Measurements from ENCODE around the gene BBS7. TPM values are rescaled to one million over a fixed set of nuclear protein-coding genes. Genes with fewer than 3 reads are reported as not detected.

The BBS7 gene
- total and polyA plus RNA-seq, 10 of the 15 experiments (the other 5 are each of a cell fraction or from before 2014, with no cell fraction given), result 5.2 to 15.2 (median 9.0) TPM

- no peak for TF ChIP-seq USF1 (IDR thresholded peaks at IDR 0.05; ENCODE audit: borderline replicate concordance, extremely low read length, insufficient read depth, low read depth, low read length)
- TF ChIP-seq CBX5 (IDR thresholded peaks at IDR 0.05; ENCODE audit: low read depth), result no peak
- no peak for TF ChIP-seq NR2C1 (IDR thresholded peaks at IDR 0.05)
- no peak for TF ChIP-seq WRNIP1 (IDR thresholded peaks at IDR 0.05; ENCODE audit: borderline replicate concordance, low read depth, low read length)
- TF ChIP-seq, protein P1, sequence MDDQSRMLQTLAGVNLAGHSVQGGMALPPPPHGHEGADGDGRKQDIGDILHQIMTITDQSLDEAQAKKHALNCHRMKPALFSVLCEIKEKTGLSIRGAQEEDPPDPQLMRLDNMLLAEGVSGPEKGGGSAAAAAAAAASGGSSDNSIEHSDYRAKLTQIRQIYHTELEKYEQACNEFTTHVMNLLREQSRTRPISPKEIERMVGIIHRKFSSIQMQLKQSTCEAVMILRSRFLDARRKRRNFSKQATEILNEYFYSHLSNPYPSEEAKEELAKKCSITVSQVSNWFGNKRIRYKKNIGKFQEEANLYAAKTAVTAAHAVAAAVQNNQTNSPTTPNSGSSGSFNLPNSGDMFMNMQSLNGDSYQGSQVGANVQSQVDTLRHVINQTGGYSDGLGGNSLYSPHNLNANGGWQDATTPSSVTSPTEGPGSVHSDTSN (IDR thresholded peaks at IDR 0.05; ENCODE audit: insufficient replicate concordance, low read depth, low read length), result no peak
- no peak for TF ChIP-seq PAX8 (IDR thresholded peaks at IDR 0.05)
- TF ChIP-seq SMAD5 (IDR thresholded peaks at IDR 0.05; ENCODE audit: low read depth), result no peak
- TF ChIP-seq EZH2 (IDR thresholded peaks at IDR 0.05; ENCODE audit: borderline replicate concordance, control insufficient read depth, low read depth, low read length), result no peak
- no peak for TF ChIP-seq RELA (IDR thresholded peaks at IDR 0.05; ENCODE audit: borderline replicate concordance, partially characterized antibody)
- TF ChIP-seq RUNX3 (IDR thresholded peaks at IDR 0.05; ENCODE audit: low read length), result peak; percentile 64
- no peak for TF ChIP-seq HDGF (IDR thresholded peaks at IDR 0.05)
- TF ChIP-seq MEF2B (IDR thresholded peaks at IDR 0.05; ENCODE audit: partially characterized antibody, poor library complexity, severe bottlenecking), result no peak
- TF ChIP-seq SRF (IDR thresholded peaks at IDR 0.05; ENCODE audit: low read depth in 2 of 2, low read length in 2 of 2), result no peak
- TF ChIP-seq ASH2L (IDR thresholded peaks at IDR 0.05; ENCODE audit: borderline replicate concordance, low read depth), result no peak
- no peak for TF ChIP-seq SUZ12 (IDR thresholded peaks at IDR 0.05; ENCODE audit: unreplicated experiment)
- TF ChIP-seq, protein P2, sequence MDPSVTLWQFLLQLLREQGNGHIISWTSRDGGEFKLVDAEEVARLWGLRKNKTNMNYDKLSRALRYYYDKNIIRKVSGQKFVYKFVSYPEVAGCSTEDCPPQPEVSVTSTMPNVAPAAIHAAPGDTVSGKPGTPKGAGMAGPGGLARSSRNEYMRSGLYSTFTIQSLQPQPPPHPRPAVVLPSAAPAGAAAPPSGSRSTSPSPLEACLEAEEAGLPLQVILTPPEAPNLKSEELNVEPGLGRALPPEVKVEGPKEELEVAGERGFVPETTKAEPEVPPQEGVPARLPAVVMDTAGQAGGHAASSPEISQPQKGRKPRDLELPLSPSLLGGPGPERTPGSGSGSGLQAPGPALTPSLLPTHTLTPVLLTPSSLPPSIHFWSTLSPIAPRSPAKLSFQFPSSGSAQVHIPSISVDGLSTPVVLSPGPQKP (IDR thresholded peaks at IDR 0.05; ENCODE audit: low read depth, low read length), result no peak
- no peak for TF ChIP-seq RAD51 (IDR thresholded peaks at IDR 0.05)
- 0 out of 4 replicates have a peak, but pooled peaks of 1 of the 2 experiments have one; percentile 30 for TF ChIP-seq IKZF2 (IDR thresholded peaks at IDR 0.05)
- TF ChIP-seq RCOR1 (conservative IDR thresholded peaks at IDR 0.05; ENCODE audit: low read depth, low read length), result no peak
- TF ChIP-seq CBX3 (IDR thresholded peaks at IDR 0.05; ENCODE audit: borderline replicate concordance, low read depth), result no peak
These were observed 81.4 kb downstream of the BBS7 start (continued) for GRCh38 chr4:121788896-121789295.
